HG03103 (cell line): ENCODE results near the gene LRP4.
"Not testable (repeated sequence)": the region's sequence is repeated elsewhere in the genome, so short reads cannot be mapped to it uniquely, and the experiment has no call there.

Source experiments
- ATAC-seq: cut with Tn5 transposase; IDR thresholded peaks from one replicate; pipeline ENCODE4 v1.9.1; 2021; ENCODE audit warnings: low read depth; ENCODE audit not compliant: unreplicated experiment

The LRP4 gene

DNA sequence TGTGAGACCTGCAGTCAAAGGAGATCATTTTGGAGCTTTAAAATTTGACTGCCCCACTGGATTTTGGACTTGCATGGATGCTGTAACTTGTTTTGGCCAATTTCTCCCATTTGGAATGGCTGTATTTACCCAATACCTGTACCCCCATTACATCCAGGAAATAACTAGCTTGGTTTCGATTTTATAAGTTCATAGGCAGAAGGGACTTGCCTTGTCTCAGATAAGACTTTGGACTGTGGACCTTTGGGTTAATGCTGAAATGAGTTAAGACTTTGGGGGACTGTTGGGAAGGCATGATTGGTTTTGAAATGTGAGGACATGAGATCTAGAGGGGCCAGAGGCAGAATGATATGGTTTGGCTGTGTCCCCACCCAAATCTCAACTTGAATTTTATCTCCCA lies 10.4 kb upstream of the LRP4 start:
- ATAC-seq = not testable (repeated sequence)

- not testable (repeated sequence) for ATAC-seq
These were observed 9.6 kb upstream of the LRP4 start for GRCh38 chr11:46927928-46928327.

- ATAC-seq = no peak
These were observed 2.4 kb upstream of the LRP4 start for GRCh38 chr11:46920755-46921154.

DNA sequence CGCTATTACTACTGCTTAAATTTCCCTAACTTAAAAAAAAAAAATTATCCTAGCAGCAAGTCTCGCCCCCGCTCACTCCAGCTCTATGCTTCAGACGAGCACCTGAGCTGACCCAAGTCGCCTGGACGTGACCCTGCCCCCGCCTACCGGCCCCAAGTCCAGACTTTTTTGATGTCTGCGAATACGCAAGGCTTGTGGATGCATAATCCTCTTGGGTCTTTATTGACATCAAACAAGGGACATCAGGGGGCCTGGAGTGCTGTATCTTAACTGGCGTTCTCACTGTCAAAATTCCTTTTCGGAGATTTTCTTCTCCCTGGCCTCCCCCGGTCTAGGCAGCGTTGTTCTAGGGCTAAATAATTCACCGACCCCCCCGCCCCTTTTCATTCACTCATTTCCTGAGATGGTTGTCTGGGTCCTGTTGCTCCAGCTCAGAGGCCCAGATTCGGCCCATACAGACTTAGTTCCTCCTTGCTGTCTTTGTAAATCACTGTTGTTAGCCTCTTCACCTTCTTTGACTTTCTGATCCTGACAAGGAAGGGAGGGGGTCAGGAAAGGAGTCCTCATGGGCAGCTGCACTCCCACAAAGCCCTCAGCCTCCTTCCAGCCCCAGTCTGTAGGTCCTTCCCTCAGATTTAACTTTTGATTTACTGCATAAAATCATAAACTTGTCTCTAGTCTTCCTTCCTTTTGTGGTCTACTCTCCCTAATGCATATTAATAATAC lies 601 bp upstream of the LRP4 start:
- no peak for ATAC-seq

GRCh38 chr11:46917762-46918082 lies 628 bp downstream of the LRP4 start:
- ATAC-seq = no peak

- no peak for ATAC-seq
These were observed 1.1 kb downstream of the LRP4 start for GRCh38 chr11:46917109-46917761.

DNA sequence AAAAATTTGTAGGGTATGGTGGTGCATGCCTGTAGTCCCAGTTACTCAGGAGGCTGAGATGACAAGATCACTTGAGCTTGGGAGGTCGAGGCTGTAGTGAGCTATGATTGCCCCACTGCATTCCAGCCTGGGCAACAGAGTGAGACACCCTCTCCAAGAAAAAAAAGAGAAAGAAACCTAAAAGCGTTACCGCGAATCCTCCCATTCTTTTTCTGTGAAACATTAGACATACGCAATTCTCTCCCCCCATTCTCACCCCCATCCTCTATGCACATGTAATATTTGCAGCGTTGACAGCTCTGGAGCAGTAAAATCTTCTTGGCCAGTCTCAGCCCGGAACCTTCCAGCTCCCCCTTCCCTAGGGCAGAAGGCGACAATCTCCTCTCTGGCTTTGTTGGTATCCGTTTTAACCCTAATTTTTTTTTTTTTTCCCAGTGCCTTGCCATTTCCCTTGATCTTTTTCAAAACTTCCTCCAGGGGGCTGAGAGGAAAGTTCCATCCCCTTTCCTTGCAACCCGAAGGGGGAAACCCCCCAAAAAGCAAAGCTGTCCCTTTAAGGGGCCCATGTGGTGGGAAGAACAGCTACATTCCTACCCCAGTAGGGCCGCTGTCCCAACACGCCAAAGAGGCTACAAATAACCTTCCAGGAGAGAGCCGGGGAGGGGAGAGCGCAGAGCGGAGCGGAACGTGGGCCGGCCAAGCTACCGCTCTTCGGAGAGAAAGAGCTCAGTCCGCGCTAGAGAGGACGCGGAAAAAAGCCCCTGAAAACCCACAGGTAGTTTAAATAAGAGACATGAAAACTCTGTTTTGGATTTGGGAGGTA lies 1.9 kb downstream of the LRP4 start:
- no peak for ATAC-seq

- no peak for ATAC-seq
These were observed 3.4 kb downstream of the LRP4 start for GRCh38 chr11:46914910-46915309.

DNA sequence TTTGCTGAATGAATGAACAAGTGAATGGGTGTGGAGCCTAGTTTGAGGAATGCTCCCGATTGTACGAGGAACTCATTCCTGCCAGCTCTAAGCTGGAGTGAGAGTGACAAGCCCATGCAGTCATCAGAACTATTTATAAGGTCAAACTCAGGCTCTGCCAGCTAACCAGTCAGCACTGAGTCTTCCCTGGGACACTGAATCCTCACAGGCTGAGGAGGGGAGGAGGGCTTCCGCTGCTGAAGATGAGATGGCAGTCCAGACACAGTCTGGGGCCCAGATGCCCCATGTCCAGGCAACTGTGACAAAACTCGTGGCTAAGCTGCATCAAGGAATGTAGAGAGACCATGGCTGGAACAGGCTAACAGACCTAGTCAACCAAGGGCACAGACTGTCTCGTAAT lies 4.0 kb downstream of the LRP4 start:
- no peak for ATAC-seq

- no peak for ATAC-seq
These were observed 4.9 kb downstream of the LRP4 start for GRCh38 chr11:46913484-46913883.

GRCh38 chr11:46912526-46913150 lies 5.7 kb downstream of the LRP4 start:
- ATAC-seq = no peak

DNA sequence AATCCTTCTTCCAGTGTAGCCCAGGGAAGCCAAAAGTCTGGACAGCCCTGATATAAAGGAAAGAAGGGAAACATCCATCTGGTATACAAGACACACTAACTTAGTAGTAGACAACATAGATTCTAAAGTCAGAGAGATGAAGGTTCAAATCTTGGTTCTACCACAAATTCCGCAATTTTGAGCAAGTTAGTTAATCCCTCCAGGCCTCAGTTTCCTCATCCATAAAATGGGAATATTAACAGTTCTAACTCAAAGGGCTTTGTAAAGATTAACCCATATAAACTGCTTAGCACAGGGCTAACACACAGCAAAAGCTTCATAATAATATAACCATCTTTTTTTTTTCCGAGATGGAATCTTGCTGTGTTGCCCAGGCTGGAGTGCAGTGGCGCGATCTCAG lies 10.7 kb downstream of the LRP4 start:
- no peak for ATAC-seq

DNA sequence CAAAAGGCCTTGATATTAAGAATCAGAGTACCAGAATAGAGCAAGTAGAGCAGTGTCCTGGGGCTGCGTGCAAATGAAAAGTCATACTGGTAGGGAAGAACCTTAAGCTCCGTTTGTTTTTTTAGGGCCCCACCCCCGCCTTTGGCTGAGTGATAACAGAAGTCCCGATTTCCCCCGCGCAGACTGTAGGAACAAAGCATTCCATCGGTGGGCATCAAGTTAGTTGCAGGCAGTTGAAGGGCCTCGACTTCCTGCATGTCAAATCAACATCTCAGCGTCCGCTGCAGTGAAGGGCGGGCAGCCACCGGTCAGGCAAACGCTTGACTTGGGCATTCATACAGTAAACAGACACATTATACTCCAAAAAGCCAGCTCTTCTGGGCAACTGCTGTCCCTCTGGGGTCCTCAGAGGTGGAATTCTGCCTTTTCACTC lies 11.7 kb downstream of the LRP4 start:
- no peak for ATAC-seq

DNA sequence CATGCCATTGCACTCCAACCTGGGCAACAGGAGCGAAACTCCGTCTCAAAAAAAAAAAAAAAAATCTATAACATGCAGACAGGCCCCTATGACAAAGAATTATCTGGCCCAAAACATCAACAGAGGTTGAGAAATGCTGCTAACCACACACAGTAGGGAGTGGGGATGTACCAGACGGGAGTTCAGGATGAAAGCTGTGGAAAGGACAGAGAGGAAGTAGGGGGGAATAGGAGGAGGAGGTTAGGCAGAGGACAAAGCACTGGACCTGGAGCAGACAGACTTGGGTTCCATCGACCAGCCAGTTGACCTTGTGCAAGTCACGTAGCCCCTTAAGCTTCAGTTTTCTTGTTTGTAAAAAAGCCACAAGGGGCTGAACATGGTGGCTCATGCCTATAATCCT lies 12.5 kb downstream of the LRP4 start:
- ATAC-seq = no peak

GRCh38 chr11:46903846-46904245 lies 14.5 kb downstream of the LRP4 start:
- ATAC-seq = no peak

DNA sequence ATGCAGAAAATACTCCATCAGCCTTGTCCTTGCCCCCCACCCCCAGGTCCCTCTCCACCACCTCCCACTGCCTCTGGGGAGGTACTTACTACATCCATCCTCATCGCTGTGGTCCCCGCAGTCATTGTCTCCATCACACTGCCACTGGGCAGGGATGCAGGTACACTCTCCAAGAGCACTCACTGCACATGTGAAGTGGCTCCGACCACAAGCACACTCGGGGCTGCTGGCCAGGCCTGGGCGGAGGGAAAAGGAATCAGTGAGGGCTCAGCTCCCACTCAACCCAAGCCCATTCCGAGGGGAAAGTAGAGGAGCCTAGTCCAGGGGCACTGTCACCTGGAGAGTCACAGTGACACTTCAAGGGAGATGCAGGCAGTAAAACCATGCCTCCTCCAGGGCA lies 15.7 kb downstream of the LRP4 start:
- ATAC-seq = no peak

- no peak for ATAC-seq
These were observed 17.2 kb downstream of the LRP4 start for GRCh38 chr11:46901156-46901555.

GRCh38 chr11:46900091-46900746 lies 18.1 kb downstream of the LRP4 start:
- ATAC-seq = no peak

DNA sequence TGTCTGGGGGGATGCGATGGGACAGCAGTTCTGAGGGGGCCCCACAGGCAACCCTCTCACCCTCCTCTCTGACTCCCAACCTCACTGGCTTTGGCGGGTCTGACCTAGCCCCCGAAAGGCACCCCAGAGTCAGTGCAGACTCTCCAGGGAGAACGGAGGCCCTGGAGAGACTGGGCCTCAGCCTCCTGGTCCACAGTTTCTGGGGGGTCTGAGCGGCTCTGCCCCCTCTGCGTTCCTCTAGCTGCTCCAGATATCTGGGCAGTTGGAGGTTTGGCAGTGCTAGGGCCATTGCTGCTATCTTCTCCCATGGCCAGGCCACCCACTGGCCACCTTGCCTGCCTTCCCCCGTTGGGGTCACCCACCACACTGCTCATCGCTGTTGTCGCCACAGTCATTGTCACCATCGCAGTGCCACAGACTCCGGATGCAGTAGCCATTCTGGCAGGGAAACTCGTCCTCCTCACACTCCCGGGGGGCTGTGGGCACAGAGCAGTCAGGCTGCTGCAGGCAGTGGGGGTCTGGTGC lies 18.8 kb downstream of the LRP4 start:
- no peak for ATAC-seq

GRCh38 chr11:46898396-46899095 lies 19.8 kb downstream of the LRP4 start:
- ATAC-seq = no peak
